HPDE6-E6E7 (cell line): ENCODE measurements around the gene ASCL5.
"Not testable (repeated sequence)": the region's sequence is repeated elsewhere in the genome, so short reads cannot be mapped to it uniquely, and the experiment has no call there.

ENCODE experiments used
- DNase-seq: peaks from one replicate; pipeline ENCODE4 v3.0.0; 2011; ENCODE audit warnings: missing footprints; ENCODE audit errors: extremely low spot score

Gene ASCL5, protein sequence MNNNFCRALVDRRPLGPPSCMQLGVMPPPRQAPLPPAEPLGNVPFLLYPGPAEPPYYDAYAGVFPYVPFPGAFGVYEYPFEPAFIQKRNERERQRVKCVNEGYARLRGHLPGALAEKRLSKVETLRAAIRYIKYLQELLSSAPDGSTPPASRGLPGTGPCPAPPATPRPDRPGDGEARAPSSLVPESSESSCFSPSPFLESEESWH

DNA sequence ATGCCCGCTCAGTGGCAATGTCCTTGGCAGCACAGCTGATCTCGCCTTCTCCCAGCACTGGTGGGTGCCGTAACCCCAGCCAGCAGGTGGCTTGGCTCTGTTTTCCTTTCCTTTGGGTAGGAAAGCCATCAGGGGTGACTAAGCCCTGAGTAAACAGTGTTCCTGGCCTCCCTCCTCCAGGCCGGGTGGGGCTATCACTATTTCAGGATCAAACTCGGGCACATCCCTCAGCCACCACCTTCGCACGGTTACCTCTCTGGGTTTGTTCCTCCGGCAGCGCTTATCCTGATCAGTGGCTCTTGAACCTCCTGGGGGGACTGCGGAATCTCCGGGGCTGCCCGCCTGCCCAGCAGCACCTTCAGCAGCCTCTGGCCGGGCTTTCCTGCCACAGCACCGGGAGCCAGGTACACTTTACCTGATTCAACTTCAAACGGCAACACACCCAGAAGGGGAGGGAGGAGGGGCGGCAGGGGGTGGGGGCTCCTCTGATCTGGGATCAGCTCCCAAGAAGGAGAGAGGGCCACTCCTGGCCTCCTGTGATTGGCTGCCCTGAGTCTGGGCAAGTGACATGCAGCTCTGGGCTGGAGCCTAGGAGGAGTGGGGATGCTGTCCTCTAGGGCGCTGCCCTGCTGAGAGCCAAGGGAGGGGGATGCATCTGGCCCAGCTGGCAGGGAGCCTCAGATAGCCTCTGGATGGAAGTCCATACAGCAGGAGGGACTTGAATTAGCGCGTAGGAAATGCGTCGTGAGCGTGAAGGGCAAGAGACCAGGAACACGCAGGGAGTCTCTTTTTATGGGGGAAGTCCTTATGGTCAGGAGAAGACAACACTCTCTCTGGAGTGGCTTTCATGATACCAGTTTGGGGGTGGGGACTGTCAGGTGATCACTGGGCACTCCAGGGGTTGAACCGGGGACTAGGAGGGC lies at the start of gene ASCL5:
Gene ASCL5, minus strand, starts transcription at position 353 of the 923 bp plus-strand sequence. CDS start 11,812 bp downstream, outside the sequence.
- peak; percentile 80 for DNase-seq

DNA sequence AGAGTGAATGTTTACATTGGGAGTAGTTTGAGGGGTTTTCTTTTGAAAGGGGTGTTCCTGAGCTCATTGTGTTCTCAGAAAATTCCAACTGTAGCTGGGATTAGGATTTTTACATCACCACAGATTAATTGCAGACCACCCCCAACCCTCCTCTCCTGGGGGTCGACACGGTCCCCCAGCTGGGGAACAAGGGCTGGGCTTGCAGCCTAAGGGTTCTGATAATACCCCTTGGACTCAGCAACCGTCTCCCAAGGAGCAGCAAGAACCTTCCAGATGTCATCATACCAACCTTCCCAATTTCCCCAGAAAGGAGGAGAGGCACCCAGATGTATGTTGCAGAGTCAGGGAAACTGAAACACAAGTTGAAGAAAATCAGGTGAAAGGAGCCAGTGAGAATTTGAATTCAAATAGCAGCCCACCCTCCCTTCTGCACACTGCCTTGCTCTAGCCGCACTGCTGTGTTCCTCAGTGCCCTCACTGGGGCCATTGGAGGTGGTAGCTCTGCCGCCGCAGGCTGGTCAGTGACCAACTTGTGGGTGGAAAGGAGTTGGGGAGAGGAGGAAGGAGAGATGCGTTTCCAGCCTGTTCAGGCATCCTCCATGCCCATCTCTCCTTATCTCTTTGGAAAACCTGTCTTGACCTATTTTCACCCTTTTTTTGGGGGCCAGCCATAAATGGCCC lies 49.0 kb upstream of the ASCL5 start:
- no peak for DNase-seq

DNA sequence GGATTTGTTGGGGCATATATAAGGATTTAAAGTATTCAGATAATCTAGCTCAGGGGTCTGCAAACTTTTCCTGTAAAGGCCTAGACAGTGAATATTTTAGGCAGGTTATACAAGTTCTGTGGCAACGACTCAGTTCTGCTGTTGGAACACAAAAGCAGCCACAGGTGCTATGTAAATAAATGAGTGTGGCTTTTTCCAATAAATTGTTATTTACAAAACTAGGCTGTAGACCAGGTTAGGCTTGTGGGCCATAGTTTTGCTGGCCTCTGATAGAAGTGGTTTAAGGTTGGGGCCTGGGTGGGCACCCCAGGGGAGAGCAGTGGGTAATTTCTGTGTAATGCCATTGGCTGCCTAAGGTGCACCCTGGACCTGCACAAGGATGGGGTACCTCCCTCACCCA lies 46.8 kb upstream of the ASCL5 start:
- DNase-seq, result no peak

DNA sequence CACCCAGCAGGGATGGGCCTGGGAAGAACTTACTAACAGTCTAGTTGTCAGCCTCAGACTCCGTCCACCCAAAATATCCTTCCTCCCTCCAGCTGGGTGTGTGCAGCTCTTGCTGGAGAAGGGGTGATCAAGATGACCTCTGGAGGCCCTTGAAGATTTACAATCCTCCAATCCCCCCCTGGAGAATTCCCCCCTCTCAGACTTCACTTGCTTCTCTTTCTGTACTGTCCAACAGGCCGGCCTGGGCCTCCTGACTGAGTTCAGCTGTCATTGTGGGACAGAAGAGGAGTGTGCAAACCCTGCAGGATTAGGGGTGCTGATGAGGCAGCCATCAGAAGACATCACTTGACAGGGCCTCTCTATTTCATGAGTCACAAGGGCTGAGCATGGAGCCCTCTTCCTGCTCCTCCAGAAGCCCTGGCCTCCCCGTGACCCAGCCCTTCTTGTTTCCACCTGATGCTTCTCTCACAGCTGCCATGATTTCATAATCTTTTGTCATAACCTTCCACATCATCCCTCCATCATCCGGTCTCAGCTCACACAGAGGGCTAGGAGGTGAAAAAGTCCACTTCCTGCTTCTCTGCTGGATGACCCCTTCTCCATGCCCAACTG lies 46.1 kb upstream of the ASCL5 start:
- DNase-seq, result peak; percentile 67

DNA sequence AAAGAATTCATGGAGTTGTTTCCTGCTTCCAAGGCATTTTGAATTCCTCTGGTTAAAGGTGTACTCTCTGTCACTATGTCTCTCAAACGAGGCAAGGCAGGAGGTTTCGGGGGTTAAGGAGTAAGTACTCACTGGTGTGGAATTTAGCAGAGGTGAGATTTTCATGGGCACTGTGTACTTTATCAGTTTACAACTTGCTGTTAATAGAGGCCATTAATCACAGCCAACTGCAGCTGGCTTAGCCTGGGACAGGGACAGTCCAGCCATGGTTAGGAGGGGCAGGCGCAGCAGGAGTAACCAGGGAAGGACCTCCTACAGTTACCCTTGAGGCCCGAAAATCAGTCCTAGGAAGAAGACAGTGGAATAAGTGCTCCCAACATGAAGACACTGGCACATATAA lies 45.3 kb upstream of the ASCL5 start:
- no peak for DNase-seq

DNA sequence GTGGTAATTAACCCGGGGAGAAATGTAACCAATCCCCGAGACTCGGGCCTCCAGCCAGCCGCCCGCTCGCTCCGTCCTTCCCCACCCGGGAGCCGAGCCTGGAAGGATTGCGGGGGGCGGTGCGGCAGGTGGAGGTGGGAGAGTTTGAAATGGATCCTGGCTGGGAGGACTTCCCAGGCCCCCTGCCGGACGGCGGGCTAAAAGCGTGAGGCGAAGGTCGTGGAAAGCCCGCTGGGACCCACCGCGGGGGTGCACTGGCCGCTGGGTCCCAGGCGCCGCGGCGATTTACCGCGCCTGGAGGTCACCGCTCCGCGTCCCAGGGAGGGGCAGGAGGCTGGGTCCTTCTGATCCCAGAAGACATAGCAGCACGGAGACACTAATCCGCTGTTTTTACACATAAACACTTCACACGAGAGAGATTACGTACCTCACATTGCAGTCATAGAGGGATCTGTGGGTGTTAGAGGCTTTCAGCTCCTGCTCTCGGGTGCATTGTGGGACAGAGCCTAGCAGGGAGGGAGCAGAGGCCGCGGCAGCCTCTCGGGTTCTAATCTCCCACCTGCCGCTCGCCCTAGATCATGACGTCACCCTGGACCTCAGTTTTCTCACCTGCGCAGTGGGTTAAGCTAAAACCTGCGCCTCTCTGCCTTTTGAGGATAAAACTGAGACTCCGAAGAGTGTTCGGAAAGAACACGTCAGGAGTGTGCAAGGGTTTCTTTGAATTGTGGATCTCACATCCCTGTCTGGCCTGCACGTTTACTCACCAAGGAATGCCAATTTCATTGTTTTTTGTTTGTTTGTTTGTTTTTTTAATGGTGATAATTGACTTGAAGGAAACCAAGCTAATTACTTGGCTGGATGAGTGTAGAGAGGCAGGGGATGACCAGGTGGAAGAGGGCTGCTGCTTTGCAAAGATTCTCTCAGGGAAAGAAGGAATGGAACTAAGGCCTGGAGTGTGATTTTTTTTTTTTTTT lies 44.4 kb upstream of the ASCL5 start:
- no peak for DNase-seq

DNA sequence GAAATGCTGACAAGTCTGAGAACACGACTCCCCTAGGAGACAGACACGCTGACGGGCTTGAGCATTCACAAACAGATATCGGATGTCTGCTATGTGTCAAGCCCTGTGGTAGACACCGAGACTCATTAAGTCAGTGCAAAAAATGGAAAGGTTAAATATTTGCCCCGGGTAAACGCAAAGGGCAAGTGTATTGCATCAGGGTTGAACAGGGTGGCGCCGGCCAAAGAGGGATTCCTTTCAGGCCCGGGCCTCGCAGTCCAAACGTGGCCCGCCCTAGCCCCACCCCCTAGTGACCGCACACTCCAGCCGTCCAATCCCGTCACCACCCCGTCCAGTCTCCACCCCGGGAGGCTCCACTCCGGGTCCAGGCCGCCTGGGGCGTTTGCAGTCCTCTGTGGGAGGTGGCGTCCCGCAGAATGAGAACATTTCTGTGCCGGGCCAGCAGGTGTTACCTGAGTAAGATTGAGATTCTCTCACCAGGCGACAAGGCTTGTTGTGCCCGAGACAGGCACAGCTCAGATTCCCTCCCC lies 43.6 kb upstream of the ASCL5 start:
- peak; percentile 98 for DNase-seq

DNA sequence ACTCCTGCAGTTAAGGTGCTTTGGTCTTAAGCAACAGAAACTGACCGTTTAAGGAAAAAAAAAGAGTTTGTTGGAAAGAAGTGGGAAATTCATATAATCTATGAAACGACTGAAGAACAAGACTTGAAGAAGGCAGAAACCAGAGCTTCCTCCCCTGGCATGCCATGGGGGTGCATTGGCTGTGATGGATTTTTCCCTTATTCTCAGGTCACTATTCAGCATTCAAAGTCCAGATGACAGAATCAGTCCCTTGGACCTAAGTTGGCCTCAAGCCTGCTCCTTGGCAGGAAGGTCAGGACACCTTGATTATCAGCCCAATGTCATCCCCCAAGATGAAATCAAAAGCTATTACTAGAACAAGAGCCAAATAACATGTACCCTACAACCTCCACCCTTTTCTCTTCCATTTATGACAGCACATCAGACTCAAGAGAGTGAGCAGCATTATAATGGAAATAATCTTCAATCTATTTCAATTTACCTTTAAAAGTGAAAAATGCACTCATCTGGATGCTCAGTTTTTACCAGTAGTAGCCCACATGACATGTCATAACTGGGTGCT lies 43.1 kb upstream of the ASCL5 start:
- DNase-seq, result no peak

DNA sequence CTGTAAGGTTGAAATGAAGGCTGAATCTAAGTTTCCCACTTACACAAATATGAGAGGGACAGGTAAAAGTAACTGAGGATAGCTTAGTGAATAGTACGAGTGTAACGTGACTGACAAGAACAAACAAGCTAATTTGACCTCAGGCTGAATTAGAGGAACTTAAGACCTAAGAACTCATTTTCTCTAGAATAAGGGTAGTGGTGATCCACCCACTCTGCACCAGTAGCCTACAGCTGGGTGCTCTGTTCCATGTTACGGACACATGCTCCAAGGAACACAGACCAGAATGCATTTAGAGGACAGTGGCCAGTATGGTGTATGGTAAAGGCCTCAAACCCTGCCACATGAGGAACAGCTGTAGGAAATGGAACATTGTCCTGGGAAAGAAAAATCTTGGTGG lies 42.2 kb upstream of the ASCL5 start:
- no peak for DNase-seq

DNA sequence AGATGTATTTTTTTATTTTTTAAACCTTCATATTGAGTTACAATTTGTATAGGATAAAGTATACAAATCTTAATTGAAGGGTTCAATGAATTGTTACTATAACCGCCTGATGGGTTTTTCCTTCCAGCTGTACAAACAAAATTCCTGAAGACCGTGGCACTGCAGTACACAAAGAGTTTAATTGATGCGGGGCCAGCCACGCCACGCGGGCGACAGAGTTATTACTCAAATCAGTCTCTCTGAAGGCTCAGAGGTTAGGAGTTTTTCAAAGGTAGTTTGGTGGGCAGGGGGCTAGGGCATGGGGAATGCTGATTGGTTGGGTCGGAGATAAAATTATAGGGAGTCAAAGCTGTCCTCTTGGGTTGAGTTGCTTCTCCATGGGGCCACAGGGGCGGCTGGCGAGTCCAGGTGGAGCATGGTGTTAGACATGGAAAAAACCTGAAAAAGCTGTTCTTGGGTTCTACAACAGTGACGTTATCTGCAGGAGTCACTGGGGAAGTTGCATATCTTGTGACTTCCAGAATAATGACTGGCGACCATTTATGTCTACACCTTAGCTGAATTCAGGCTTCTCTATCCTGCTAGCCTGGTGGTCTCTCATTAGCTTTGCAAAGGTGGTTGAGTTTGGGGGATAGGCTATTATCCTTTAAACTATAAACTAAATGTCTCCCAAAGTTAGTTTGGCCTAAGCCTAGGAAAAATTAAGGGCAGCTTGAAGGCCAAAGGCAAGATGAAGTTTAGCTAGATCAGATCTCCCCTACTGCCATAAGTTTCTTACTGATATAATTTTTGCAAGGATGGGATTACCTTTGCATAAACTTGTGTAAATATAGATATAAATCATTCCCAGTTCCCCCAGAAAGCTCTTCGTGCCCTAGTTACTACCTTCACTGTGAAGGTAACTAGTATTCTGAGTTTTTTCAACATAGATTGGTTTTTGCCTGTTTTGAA lies 40.3 kb upstream of the ASCL5 start:
- DNase-seq, result no peak

DNA sequence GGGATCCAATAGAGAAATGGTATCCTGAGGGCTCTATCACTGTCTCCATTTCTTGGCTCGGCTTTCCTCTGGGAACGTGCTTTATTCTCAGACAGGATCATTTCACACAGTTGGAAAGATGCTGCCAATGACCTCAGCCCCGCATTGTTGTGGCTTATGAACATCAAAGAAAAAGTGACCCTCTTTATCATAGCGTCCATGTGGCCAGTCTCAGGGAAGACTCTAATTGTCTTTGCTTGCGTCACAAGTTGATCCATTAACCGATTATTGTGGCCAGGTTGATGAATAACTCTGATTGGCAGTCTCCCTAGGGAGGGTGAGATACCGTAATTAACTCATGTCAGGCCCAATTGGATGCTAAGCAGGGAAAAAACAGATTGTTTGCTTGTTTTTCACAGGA lies 37.7 kb upstream of the ASCL5 start:
- no peak for DNase-seq

DNA sequence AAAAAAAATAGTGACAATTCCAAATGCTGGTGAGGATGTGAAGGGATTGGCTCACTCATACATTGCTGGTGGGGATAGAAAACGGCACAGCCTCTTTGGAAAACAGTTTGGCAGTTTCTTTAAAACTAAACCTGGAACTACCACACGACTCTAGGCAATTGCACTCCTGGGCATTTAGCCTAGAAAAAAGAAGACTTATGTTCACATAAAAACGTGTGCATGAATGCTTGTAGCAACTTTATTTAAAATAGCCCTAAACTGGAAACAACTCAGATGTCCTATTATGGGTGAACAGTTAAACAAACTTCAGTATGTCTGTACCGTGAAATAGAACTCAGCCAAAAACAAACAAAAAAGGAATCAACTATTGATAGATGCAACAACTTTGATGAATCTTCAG lies 36.7 kb upstream of the ASCL5 start:
- no peak for DNase-seq

DNA sequence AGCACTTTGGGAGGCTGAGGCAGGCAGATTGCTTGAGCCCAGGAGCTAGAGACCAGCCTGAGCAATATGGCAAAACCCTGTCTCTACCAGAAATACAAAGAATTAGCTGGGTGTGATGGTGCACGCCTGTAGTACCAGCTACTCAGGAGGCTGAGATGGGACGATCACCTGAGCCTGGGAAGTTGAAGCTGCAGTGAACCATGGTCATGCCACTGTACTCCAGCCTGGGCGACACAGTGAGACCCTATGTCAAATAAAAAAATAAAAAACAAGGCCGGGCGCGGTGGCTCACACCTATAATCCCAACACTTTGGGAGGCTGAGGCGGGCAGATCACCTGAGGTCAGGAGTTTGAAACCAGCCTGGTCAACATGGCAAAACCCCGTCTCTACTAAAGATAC lies 36.1 kb upstream of the ASCL5 start:
- DNase-seq, result not testable (repeated sequence)

DNA sequence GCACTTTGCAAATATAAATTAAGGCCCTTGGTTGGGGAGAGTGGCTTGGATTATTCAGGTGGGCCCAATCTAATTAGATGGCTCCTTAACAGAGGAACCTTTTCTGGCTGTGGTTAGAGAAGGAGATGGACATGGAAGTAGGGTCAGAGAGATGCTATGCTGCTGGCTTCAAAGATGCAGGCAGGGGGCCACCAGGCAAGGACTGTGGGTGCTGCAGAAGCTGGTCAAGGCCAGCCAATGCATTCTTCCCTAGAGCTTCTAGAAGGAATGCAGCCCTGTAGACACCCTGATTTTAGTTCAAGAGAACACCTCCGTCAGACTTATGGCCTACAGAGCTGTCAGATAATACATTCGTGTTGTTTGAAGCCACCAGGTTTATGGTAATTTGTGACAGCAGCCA lies 31.0 kb upstream of the ASCL5 start:
- DNase-seq, result no peak

DNA sequence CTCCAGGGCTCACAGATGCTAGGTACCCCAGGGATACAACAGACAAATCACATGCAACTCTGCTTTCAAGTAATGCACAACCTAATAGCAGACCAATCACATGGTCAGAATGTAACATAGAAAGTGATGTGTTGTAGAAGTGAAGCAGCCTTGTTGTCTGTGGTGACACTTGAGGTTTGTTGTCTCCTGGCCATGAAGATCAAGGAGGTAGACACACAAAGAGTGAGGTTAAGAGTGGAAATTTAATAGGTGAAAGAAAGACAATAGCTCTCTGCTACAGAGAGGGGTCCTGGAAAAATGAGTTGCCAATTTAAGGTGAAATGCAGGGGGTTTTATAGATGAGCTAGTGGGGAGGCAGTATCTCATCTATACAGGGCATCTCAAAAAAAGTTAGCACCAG lies 29.8 kb upstream of the ASCL5 start:
- no peak for DNase-seq

DNA sequence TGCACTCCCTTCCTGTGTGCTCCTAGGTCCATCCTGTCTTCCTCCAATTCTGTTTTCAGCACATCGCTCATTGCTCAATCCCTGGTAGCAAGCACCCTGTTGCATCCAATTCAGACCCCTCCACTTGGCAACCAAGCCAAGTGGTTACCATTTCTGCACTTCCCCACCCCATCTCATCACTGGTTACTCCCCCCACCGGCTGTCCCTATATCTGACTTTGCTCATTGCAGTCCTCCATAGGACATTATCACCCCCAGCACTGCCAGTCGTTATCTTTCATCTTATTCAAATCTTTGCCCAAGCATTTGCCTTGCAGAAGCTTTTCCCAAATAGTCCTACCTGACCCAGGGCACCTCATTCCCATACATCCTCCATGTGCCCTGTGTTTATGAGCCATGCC lies 29.4 kb upstream of the ASCL5 start:
- no peak for DNase-seq

DNA sequence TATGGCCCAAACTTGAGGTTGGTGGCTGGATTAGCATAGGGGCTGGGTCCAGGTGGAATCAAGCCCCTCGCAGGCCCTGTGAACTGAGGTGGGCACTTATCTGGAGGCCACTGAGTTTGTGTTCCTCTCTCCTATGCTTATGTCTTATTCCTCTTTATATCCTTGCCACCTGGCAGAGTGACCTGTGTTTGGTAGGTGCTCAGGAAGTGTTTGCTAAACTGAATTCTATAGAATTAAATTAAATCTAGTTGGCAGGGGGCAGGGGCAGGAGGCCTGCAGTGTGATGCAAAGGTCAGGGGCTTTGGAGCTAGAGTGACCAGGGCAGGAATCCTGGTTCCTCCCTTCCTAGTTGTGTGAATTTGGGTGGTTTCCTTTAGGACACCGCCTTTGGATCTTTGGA lies 28.4 kb upstream of the ASCL5 start:
- no peak for DNase-seq

DNA sequence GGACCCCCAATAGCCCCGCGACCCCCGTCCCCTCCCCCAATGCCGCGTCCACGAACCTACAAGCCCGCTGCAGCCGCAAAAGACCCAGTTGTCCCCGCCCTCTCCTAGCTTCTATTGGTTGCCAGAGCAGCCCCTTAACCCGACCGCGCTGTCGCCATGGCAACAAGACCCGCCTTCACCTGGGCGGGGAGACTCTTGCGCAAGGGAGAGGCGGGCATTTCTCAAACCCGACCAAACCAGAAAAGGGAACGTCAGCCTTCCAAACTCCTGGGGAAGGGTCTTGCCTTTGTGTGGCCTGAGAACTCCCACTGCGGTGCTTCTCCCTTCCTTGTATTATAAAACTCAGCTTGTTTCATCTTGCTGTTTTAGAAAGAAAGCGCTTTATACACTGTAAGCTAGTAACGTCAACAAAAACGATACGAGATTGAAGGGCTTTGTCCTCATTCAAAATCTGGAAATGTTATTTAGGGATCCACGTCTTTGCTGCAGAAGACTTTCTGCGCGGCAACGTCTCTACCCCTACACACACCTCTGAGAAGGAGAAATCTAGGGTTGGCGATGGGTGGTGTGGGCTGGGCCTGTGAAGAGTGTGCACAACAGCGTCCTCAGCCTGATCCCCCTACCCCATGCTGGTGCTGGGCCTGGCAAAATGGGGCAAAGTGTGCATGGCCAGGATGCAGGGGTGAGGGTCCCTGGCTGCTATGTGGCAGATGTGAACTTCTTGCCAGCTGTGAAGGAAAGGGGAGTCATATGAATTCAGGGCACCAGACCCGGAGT lies 27.6 kb upstream of the ASCL5 start, which contains the start of gene TMEM9:
Gene TMEM9, minus strand, starts transcription at position 86 of the 777 bp plus-strand sequence. CDS start 551 bp downstream, outside the sequence.
- DNase-seq, result peak; percentile 94
